BJ (cell line): ENCODE measurements around the gene MUC16. TPM values are rescaled to one million over a fixed set of nuclear protein-coding genes. Genes with fewer than 3 reads are reported as not detected.

Experiments used
- CTCF ChIA-PET: fragments of 350-600 bp; formaldehyde crosslinking; extraction: SDS; loops from one replicate; lab custom pipeline; 2021; ENCODE audit warnings: antibody characterized with exemption, inconsistent platforms; lab: Yijun Ruan, JAX
- POLR2A ChIA-PET: fragments of 300-600 bp; sonication (Branson Sonifier 250); formaldehyde crosslinking; extraction: SDS; loops from one replicate; lab custom pipeline; 2021; ENCODE audit warnings: antibody characterized with exemption; lab: Charles Lee
- DNase-seq: peaks from one replicate; pipeline ENCODE4 v3.0.0-alpha.2; 2011; ENCODE audit warnings: low read depth
- H3K27me3 ChIP-seq: 2 replicates; pipeline ENCODE4 v1.6.0; 2011; ENCODE audit warnings: low read length; ENCODE audit not compliant: control insufficient read depth, insufficient read depth
- H3K36me3 ChIP-seq: 2 replicates; pipeline ENCODE4 v1.5.1; 2011; ENCODE audit warnings: low read length; ENCODE audit not compliant: control insufficient read depth, insufficient read depth
- H3K4me3 ChIP-seq: 2 replicates; pipeline ENCODE4 v1.5.1; 2011; ENCODE audit warnings: low read depth, mild to moderate bottlenecking, control low read depth, low read length
- polyA plus RNA-seq: library from polyadenylated mRNA; depleted of rRNA; stranded (reverse); fragments of >200 nt; gene quantifications from 2 replicates; pipeline ENCODE4 v1.2.3, GENCODE V29; 2011
- TF ChIP-seq, protein P1 (sequence below): IDR thresholded peaks from 2 replicates; pipeline ENCODE4 v1.5.1; 2011; ENCODE audit warnings: low read depth, mild to moderate bottlenecking, control low read depth, inconsistent platforms, low read length, moderate library complexity; ENCODE audit not compliant: insufficient read depth

Gene MUC16
- polyA plus RNA-seq, 1 experiment, result not detected

- DNase-seq, result no peak
- ChIA-PET POLR2A (no interaction called here), CTCF (no interaction called here)
Observed at GRCh38 chr19:9018163-9018875, 8.1 kb upstream of the MUC16 start.

DNA sequence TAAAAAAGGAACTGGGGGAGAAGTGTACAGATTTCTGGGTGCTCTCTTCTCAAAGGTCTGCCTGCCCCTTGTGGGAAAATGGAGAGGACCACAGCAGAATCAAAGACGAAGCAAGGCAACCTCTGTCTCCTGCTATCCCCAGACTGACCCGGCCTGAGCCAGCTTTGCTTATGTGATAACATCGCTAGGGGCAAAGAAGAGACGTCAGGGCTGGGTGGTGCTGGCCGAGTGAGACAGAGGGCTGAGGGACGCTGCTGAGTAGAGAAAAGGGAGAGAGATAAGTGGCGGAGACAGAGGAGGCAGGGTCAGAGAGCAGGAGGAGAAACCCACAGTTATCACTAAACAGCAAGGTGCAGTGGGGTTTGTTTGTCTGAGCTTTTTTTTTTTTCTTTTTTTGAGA, 4.6 kb upstream of the MUC16 start:
- CTCF ChIA-PET, result no interaction called here
- no peak for DNase-seq
- TF ChIP-seq, protein P1, sequence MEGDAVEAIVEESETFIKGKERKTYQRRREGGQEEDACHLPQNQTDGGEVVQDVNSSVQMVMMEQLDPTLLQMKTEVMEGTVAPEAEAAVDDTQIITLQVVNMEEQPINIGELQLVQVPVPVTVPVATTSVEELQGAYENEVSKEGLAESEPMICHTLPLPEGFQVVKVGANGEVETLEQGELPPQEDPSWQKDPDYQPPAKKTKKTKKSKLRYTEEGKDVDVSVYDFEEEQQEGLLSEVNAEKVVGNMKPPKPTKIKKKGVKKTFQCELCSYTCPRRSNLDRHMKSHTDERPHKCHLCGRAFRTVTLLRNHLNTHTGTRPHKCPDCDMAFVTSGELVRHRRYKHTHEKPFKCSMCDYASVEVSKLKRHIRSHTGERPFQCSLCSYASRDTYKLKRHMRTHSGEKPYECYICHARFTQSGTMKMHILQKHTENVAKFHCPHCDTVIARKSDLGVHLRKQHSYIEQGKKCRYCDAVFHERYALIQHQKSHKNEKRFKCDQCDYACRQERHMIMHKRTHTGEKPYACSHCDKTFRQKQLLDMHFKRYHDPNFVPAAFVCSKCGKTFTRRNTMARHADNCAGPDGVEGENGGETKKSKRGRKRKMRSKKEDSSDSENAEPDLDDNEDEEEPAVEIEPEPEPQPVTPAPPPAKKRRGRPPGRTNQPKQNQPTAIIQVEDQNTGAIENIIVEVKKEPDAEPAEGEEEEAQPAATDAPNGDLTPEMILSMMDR, result no peak
- H3K27me3 ChIP-seq, result no peaks in the 10 kb centered on the region
- no peaks in the 10 kb centered on the region for H3K36me3 ChIP-seq
- H3K4me3 ChIP-seq, result no peak overlapping the region
- POLR2A ChIA-PET, result no interaction called here

More at GRCh38 chr19:9018163-9018875, 8.1 kb upstream of the MUC16 start:
- Histone ChIP-seq H3K4me3 (no peak overlapping the region), H3K36me3 (no peaks in the 10 kb centered on the region), H3K27me3 (no peaks in the 10 kb centered on the region)
- TF ChIP-seq, protein P1, result no peak

DNA sequence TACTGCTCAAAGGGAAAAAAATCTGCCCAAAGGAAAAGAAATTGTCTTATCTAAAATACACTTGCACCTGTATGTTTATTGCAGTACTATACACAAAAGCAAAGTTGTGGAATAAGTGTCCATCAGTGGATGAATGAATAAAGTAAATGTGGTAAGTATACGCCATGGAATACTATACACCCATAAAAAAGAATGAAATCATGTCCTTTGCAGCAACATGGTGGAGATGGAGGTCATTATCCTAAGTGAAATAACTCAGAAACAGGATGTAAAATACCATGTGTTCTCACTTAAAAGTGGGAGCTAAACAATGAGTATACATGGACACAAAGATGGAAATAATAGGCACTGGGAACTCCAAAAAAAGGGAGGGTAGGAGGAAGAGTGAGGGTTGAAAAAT, 3.8 kb upstream of the MUC16 start:
- Histone ChIP-seq H3K36me3 (no peaks in the 10 kb centered on the region), H3K4me3 (no peak overlapping the region), H3K27me3 (no peaks in the 10 kb centered on the region)
- ChIA-PET CTCF (no interaction called here), POLR2A (no interaction called here)
- no peak for DNase-seq
- TF ChIP-seq, protein P1, result no peak

GRCh38 chr19:9011875-9012274, 1.7 kb upstream of the MUC16 start:
- ChIA-PET POLR2A (no interaction called here), CTCF (no interaction called here)
- Histone ChIP-seq H3K36me3 (no peaks in the 10 kb centered on the region), H3K4me3 (no peak overlapping the region), H3K27me3 (no peaks in the 10 kb centered on the region)
- TF ChIP-seq, protein P1, result no peak
- DNase-seq, result no peak

- TF ChIP-seq, protein P1, result no peak
- ChIA-PET CTCF (no interaction called here), POLR2A (no interaction called here)
- H3K36me3 ChIP-seq, result no peaks in the 10 kb centered on the region
- no peak for DNase-seq
- no peak overlapping the region for H3K4me3 ChIP-seq
- H3K27me3 ChIP-seq, result no peaks in the 10 kb centered on the region
Observed at GRCh38 chr19:9010693-9011092, 484 bp upstream of the MUC16 start.
